T-helper 2 cell treated with Interferon-gamma antibody and Interleukin-4, amounts not matched to agents 5 μg/mL and 100 μg/mL, for 36 hours (primary cell): ENCODE measurements around the gene CCDC124.
"Not testable (repeated sequence)": the region's sequence is repeated elsewhere in the genome, so short reads cannot be mapped to it uniquely, and the experiment has no call there.

Experiments used
- DNase-seq: peaks from one replicate; pipeline ENCODE4 v3.0.0; 2021; ENCODE audit warnings: low spot score
- H3K27ac Mint-ChIP-seq: one replicate; pipeline ENCODE4 v1.8.0; 2021; ENCODE audit warnings: mild to moderate bottlenecking, mixed read lengths
- H3K27me3 Mint-ChIP-seq: one replicate; pipeline ENCODE4 v1.8.0; 2021; ENCODE audit warnings: low read depth, mixed read lengths
- H3K36me3 Mint-ChIP-seq: one replicate; pipeline ENCODE4 v1.8.0; 2021; ENCODE audit warnings: low read depth, mixed read lengths
- H3K4me1 Mint-ChIP-seq: one replicate; pipeline ENCODE4 v1.8.0; 2021; ENCODE audit warnings: low read depth, mixed read lengths
- H3K4me3 Mint-ChIP-seq: one replicate; pipeline ENCODE4 v1.8.0; 2022; ENCODE audit warnings: mild to moderate bottlenecking, moderate library complexity, mixed read lengths
- H3K9me3 Mint-ChIP-seq: one replicate; pipeline ENCODE4 v1.8.0; 2021; ENCODE audit warnings: mixed read lengths

Gene CCDC124

GRCh38 chr19:17919122-17919521 lies 13.7 kb upstream of the CCDC124 start:
- H3K27me3 Mint-ChIP-seq, H3K4me3 Mint-ChIP-seq, DNase-seq, H3K27ac Mint-ChIP-seq, H3K4me1 Mint-ChIP-seq, H3K9me3 Mint-ChIP-seq, H3K36me3 Mint-ChIP-seq: not testable (repeated sequence)

GRCh38 chr19:17920527-17920926 lies 12.3 kb upstream of the CCDC124 start:
- Mint-ChIP-seq H3K4me3 (no peak overlapping the region), H3K27me3 (no peaks in the 10 kb centered on the region), H3K36me3 (no peaks in the 10 kb centered on the region), H3K27ac (no peak overlapping the region), H3K4me1 (no peaks in the 10 kb centered on the region), H3K9me3 (no peaks in the 10 kb centered on the region)
- DNase-seq: no peak

GRCh38 chr19:17922138-17922537 lies 10.7 kb upstream of the CCDC124 start:
- H3K27ac Mint-ChIP-seq: no peak overlapping the region
- no peaks in the 10 kb centered on the region for H3K27me3 Mint-ChIP-seq
- no peak for DNase-seq
- no peak overlapping the region for H3K4me3 Mint-ChIP-seq
- H3K36me3 Mint-ChIP-seq: no peaks in the 10 kb centered on the region
- H3K9me3 Mint-ChIP-seq: no peaks in the 10 kb centered on the region
- H3K4me1 Mint-ChIP-seq: no peaks in the 10 kb centered on the region

- no peaks in the 10 kb centered on the region for H3K36me3 Mint-ChIP-seq
Observed at GRCh38 chr19:17926044-17926443, 6.8 kb upstream of the CCDC124 start.

GRCh38 chr19:17929056-17929455 lies 3.8 kb upstream of the CCDC124 start:
- no peak for DNase-seq
- H3K27me3 Mint-ChIP-seq: no peaks in the 10 kb centered on the region
- no peaks in the 10 kb centered on the region for H3K36me3 Mint-ChIP-seq
- peaks cover 12% of the 10 kb centered on the region for H3K4me1 Mint-ChIP-seq
- no peaks in the 10 kb centered on the region for H3K9me3 Mint-ChIP-seq
- H3K4me3 Mint-ChIP-seq: no peak overlapping the region
- no peak overlapping the region for H3K27ac Mint-ChIP-seq

More at GRCh38 chr19:17926044-17926443, 6.8 kb upstream of the CCDC124 start:
- no peak overlapping the region for H3K27ac Mint-ChIP-seq
- H3K9me3 Mint-ChIP-seq: no peaks in the 10 kb centered on the region
- peaks cover 3% of the 10 kb centered on the region for H3K4me1 Mint-ChIP-seq
- no peak overlapping the region for H3K4me3 Mint-ChIP-seq
- no peaks in the 10 kb centered on the region for H3K27me3 Mint-ChIP-seq
- DNase-seq: no peak

GRCh38 chr19:17931532-17932191 lies 1.2 kb upstream of the CCDC124 start:
- Mint-ChIP-seq H3K4me1 (peaks cover 12% of the 10 kb centered on the region), H3K27ac (peak overlapping the region; percentile 60), H3K4me3 (peak overlapping the region; percentile 91)

GRCh38 chr19:17933414-17934129 lies 757 bp downstream of the CCDC124 start:
- Mint-ChIP-seq H3K4me3 (peak overlapping the region; percentile 91), H3K4me1 (peaks cover 12% of the 10 kb centered on the region), H3K36me3 (peaks cover 2% of the 10 kb centered on the region), H3K9me3 (no peaks in the 10 kb centered on the region), H3K27ac (peak overlapping the region; percentile 91), H3K27me3 (no peaks in the 10 kb centered on the region)
- no peak for DNase-seq

More at GRCh38 chr19:17931532-17932191, 1.2 kb upstream of the CCDC124 start:
- peaks cover 2% of the 10 kb centered on the region for H3K36me3 Mint-ChIP-seq
- no peaks in the 10 kb centered on the region for H3K27me3 Mint-ChIP-seq
- no peaks in the 10 kb centered on the region for H3K9me3 Mint-ChIP-seq
- no peak for DNase-seq

GRCh38 chr19:17936379-17936778 lies 3.6 kb downstream of the CCDC124 start:
- H3K4me1 Mint-ChIP-seq: peaks cover 9% of the 10 kb centered on the region
- no peaks in the 10 kb centered on the region for H3K9me3 Mint-ChIP-seq
- H3K27me3 Mint-ChIP-seq: no peaks in the 10 kb centered on the region
- no peak overlapping the region for H3K27ac Mint-ChIP-seq
- H3K4me3 Mint-ChIP-seq: no peak overlapping the region
- DNase-seq: no peak
- peaks cover 8% of the 10 kb centered on the region for H3K36me3 Mint-ChIP-seq

GRCh38 chr19:17937371-17937900 lies 4.6 kb downstream of the CCDC124 start:
- H3K27me3 Mint-ChIP-seq: no peaks in the 10 kb centered on the region
- no peaks in the 10 kb centered on the region for H3K9me3 Mint-ChIP-seq
- no peak overlapping the region for H3K4me3 Mint-ChIP-seq
- no peak for DNase-seq
- H3K36me3 Mint-ChIP-seq: peaks cover 8% of the 10 kb centered on the region
- no peak overlapping the region for H3K27ac Mint-ChIP-seq
- peaks cover 7% of the 10 kb centered on the region for H3K4me1 Mint-ChIP-seq

- H3K27me3 Mint-ChIP-seq: no peaks in the 10 kb centered on the region
- no peak overlapping the region for H3K27ac Mint-ChIP-seq
- peak; percentile 76 for DNase-seq
- peaks cover 8% of the 10 kb centered on the region for H3K36me3 Mint-ChIP-seq
- H3K9me3 Mint-ChIP-seq: no peaks in the 10 kb centered on the region
- peaks cover 6% of the 10 kb centered on the region for H3K4me1 Mint-ChIP-seq
- no peak overlapping the region for H3K4me3 Mint-ChIP-seq
Observed at GRCh38 chr19:17938092-17938845, 5.5 kb downstream of the CCDC124 start.

GRCh38 chr19:17942181-17942580 lies 9.4 kb downstream of the CCDC124 start:
- no peak overlapping the region for H3K27ac Mint-ChIP-seq

GRCh38 chr19:17942582-17943273 lies 9.9 kb downstream of the CCDC124 start:
- Mint-ChIP-seq H3K36me3 (peaks cover 7% of the 10 kb centered on the region), H3K9me3 (no peaks in the 10 kb centered on the region), H3K4me3 (no peak overlapping the region), H3K4me1 (peaks cover 9% of the 10 kb centered on the region), H3K27me3 (no peaks in the 10 kb centered on the region), H3K27ac (no peak overlapping the region)
- DNase-seq: no peak

More at GRCh38 chr19:17942181-17942580, 9.4 kb downstream of the CCDC124 start:
- Mint-ChIP-seq H3K4me3 (no peak overlapping the region), H3K27me3 (no peaks in the 10 kb centered on the region), H3K36me3 (peaks cover 7% of the 10 kb centered on the region), H3K9me3 (no peaks in the 10 kb centered on the region), H3K4me1 (peaks cover 5% of the 10 kb centered on the region)
- DNase-seq: no peak
